Urinary bladder (tissue), 4 donors: Measurements from ENCODE around the gene CAMKMT. TPM values are rescaled to one million over a fixed set of nuclear protein-coding genes. Genes with fewer than 3 reads are reported as not detected.

Experiments used
- DNase-seq: peaks from one replicate; pipeline ENCODE4 v3.0.0-alpha.2; 2015; ENCODE audit errors: extremely low spot score
- H3K27ac ChIP-seq: one replicate; pipeline ENCODE4 v1.5.1; 2013; ENCODE audit warnings: low read depth, mild to moderate bottlenecking, moderate library complexity
- H3K36me3 ChIP-seq: one replicate; pipeline ENCODE4 v1.6.1; 2013; ENCODE audit warnings: mild to moderate bottlenecking, moderate library complexity; ENCODE audit not compliant: insufficient read depth
- H3K4me1 ChIP-seq: one replicate; pipeline ENCODE4 v1.6.1; 2013; ENCODE audit warnings: mild to moderate bottlenecking, moderate library complexity; ENCODE audit not compliant: insufficient read depth
- H3K4me3 ChIP-seq: one replicate; pipeline ENCODE4 v1.5.1; 2013; ENCODE audit warnings: low read depth, low read length
- WGBS: extraction: QIAGEN DNeasy Blood & Tissue Kit; methylation state at CpG from one replicate; pipeline ENCODE4 v1.1.7; 2013; 5-methylcytosine and 5-hydroxymethylcytosine counted together
- polyA plus RNA-seq: library from polyadenylated mRNA; stranded (reverse); fragments of 200-250 nt; gene quantifications from one replicate; pipeline ENCODE4 v1.2.3, GENCODE V29; 2013
- total RNA-seq: library from RNA; depleted of rRNA; stranded (reverse); fragments of >200 nt; gene quantifications from one replicate; pipeline ENCODE4 v1.2.3, GENCODE V29; 2014
- donor health status: healthy with polysubstance abuse.
- donor health status: healthy.

CAMKMT gene
- total and polyA plus RNA-seq, 2 donors: 5.4 to 20.2 TPM

- Histone ChIP-seq H3K4me3 (no peak overlapping the region), H3K4me1 (no peaks in the 10 kb centered on the region), H3K36me3 (no peaks in the 10 kb centered on the region), H3K27ac (no peak overlapping the region)
- whole genome bisulfite sequencing: 80% methylated on average over 8 of the region's 8 CpGs
- DNase-seq: peak; percentile 29
These were observed 385.3 kb downstream of the CAMKMT start for GRCh38 chr2:44746856-44747615.

- H3K4me3 ChIP-seq: no peak overlapping the region
- no peak for DNase-seq
- H3K27ac ChIP-seq: no peak overlapping the region
These were observed 386.0 kb downstream of the CAMKMT start for GRCh38 chr2:44747794-44748193.

GRCh38 chr2:44751754-44752479 lies 390.2 kb downstream of the CAMKMT start:
- WGBS: 83% methylated on average over 8 of the region's 8 CpGs
- Histone ChIP-seq H3K27ac (no peak overlapping the region), H3K4me3 (no peak overlapping the region), H3K4me1 (no peaks in the 10 kb centered on the region), H3K36me3 (no peaks in the 10 kb centered on the region)
- no peak for DNase-seq

More at GRCh38 chr2:44747794-44748193, 386.0 kb downstream of the CAMKMT start:
- H3K4me1 ChIP-seq: no peaks in the 10 kb centered on the region
- no peaks in the 10 kb centered on the region for H3K36me3 ChIP-seq

- DNase-seq: no peak
- no peaks in the 10 kb centered on the region for H3K4me1 ChIP-seq
- WGBS: 96% methylated on average over 2 of the region's 2 CpGs
- no peaks in the 10 kb centered on the region for H3K36me3 ChIP-seq
- H3K27ac ChIP-seq: no peak overlapping the region
- no peak overlapping the region for H3K4me3 ChIP-seq
These were observed 391.0 kb downstream of the CAMKMT start for GRCh38 chr2:44752761-44753160.

- WGBS: 59% methylated on average over 3 of the region's 3 CpGs
These were observed 392.0 kb downstream of the CAMKMT start for GRCh38 chr2:44753552-44754285.

GRCh38 chr2:44758591-44758990 lies 396.8 kb downstream of the CAMKMT start:
- 90% methylated on average over 4 of the region's 4 CpGs for WGBS
- Histone ChIP-seq H3K36me3 (no peaks in the 10 kb centered on the region), H3K4me3 (no peak overlapping the region), H3K27ac (no peak overlapping the region), H3K4me1 (no peaks in the 10 kb centered on the region)
- DNase-seq: no peak

More at GRCh38 chr2:44753552-44754285, 392.0 kb downstream of the CAMKMT start:
- Histone ChIP-seq H3K36me3 (no peaks in the 10 kb centered on the region), H3K4me1 (no peaks in the 10 kb centered on the region), H3K4me3 (no peak overlapping the region), H3K27ac (no peak overlapping the region)
- no peak for DNase-seq

GRCh38 chr2:44759823-44760222 lies 398.1 kb downstream of the CAMKMT start:
- no peak for DNase-seq
- Histone ChIP-seq H3K27ac (no peak overlapping the region), H3K4me3 (no peak overlapping the region), H3K4me1 (no peaks in the 10 kb centered on the region), H3K36me3 (no peaks in the 10 kb centered on the region)
- 91% methylated on average over 5 of the region's 5 CpGs for WGBS

- WGBS: 54% methylated on average over 8 of the region's 8 CpGs
- Histone ChIP-seq H3K4me3 (no peak overlapping the region), H3K27ac (no peak overlapping the region), H3K4me1 (no peaks in the 10 kb centered on the region), H3K36me3 (no peaks in the 10 kb centered on the region)
- DNase-seq: no peak
These were observed 401.6 kb downstream of the CAMKMT start for GRCh38 chr2:44763275-44763782.

- no peaks in the 10 kb centered on the region for H3K4me1 ChIP-seq
- H3K27ac ChIP-seq: no peak overlapping the region
- DNase-seq: no peak
- 83% methylated on average over 5 of the region's 5 CpGs for WGBS
- H3K36me3 ChIP-seq: no peaks in the 10 kb centered on the region
- H3K4me3 ChIP-seq: no peak overlapping the region
These were observed 404.5 kb downstream of the CAMKMT start for GRCh38 chr2:44766220-44766619.

GRCh38 chr2:44766777-44767176 lies 405.0 kb downstream of the CAMKMT start:
- DNase-seq: no peak
- H3K4me3 ChIP-seq: no peak overlapping the region
- no peak overlapping the region for H3K27ac ChIP-seq
- H3K4me1 ChIP-seq: no peaks in the 10 kb centered on the region
- 81% methylated on average over 1 of the region's 1 CpG for WGBS
- H3K36me3 ChIP-seq: no peaks in the 10 kb centered on the region

GRCh38 chr2:44767691-44768090 lies 405.9 kb downstream of the CAMKMT start:
- Histone ChIP-seq H3K27ac (no peak overlapping the region), H3K4me1 (no peaks in the 10 kb centered on the region), H3K36me3 (no peaks in the 10 kb centered on the region), H3K4me3 (no peak overlapping the region)
- 93% methylated on average over 8 of the region's 8 CpGs for WGBS
- DNase-seq: no peak

- no peak overlapping the region for H3K27ac ChIP-seq
- no peak overlapping the region for H3K4me3 ChIP-seq
- WGBS: 23% methylated on average over 42 of the region's 42 CpGs
- no peaks in the 10 kb centered on the region for H3K36me3 ChIP-seq
- no peaks in the 10 kb centered on the region for H3K4me1 ChIP-seq
- DNase-seq: no peak
These were observed 406.9 kb downstream of the CAMKMT start for GRCh38 chr2:44768438-44769236.
